ENCODE measurements around the gene PKD1.
"Not testable (repeated sequence)": the region's sequence is repeated elsewhere in the genome, so short reads cannot be mapped to it uniquely, and the experiment has no call there.

Gene PKD1

DNA sequence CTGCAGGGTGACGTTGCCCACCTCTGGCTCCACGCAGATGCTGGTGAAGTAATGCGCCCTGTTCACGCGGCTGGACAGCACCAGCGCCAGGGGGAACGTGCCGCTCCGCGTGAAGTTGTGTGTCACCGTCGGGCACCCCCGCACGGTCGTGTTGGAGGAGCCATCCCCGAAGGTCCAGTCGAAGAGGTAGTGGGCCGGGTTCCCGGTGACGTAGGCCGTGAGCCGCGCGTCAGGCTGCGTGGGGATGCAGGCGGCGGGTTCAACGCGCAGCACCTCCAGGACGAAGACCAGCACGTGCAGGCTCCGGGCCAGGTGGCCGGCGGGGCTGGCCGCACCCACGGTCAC lies 24.7 kb downstream of the PKD1 start:
- FAIRE-seq; DNase-seq (ENCODE audit: insufficient read length, low spot score): not testable (repeated sequence)

DNA sequence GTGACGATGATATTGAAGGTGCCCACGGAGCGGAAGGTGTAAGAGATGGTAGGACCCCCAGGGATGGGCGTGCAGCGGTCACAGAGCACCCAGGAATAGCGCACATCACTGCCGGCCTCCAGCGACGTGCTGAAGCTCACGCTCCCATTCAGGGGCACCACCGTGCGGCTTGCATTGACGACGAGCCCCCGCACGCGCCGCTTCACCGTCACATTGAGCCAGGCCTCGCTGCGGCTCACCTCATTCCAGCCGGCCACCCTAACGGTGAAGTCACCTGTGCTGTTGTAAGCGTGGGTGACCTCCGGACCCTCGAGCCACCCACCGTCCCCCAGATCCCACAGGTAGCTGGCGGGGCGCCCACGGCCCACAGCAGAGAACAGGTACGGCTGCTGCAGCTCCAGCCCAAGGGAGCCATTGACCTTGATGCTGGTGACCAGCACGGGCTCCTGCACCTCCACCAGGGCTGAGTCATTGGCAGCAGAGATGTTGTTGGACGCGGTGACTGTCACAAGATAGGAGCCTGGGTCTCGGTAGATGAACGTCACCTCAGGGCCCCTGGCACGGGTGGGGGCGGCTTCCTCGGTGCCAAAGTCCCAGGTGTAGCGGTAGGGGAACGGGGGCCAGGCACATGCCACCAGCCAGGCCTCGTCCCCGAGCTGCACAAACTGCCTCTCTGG lies 25.2 kb downstream of the PKD1 start:
- not testable (repeated sequence) for FAIRE-seq; DNase-seq (ENCODE audit: insufficient read length, low spot score)

DNA sequence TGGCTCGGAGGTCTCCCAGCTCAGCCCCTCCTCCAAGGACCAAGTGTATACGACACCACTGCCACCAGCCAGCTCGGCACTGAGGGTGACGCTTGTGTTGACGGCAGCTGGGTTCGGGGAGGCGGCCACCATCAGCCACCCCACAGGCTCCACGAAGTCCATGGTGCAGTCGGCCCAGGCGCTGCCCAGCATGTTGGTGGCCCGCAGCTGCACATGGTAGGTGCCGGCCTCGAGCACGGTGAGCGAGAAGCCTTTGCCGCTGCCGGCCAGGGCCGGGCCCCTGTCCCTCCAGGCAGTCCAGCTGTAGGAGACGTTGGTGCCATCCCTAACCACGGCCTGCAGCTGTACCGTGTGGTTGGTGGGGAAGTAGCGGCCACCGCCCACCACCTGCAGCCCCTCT lies 25.8 kb downstream of the PKD1 start:
- not testable (repeated sequence) for DNase-seq (ENCODE audit: insufficient read length, low spot score); FAIRE-seq

DNA sequence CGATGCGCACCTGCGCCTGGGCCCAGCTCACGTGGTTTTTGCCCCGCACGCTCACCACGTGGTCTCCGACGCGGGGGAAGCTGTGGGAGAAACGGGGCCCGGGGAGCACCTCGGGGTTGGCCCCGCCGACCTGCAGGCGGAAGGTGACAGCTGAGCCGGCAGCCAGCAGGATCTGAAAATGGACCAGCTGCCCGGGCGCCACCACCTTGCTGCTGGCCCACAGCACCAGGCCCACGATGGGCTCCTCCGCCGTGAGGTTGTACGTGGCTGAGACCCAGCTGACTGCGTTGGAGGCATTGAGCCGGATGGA lies 26.5 kb downstream of the PKD1 start:
- not testable (repeated sequence) for DNase-seq (ENCODE audit: insufficient read length, low spot score); FAIRE-seq

- not testable (repeated sequence) for FAIRE-seq
These were observed 27.0 kb downstream of the PKD1 start for GRCh38 chr16:2108446-2109270.

DNA sequence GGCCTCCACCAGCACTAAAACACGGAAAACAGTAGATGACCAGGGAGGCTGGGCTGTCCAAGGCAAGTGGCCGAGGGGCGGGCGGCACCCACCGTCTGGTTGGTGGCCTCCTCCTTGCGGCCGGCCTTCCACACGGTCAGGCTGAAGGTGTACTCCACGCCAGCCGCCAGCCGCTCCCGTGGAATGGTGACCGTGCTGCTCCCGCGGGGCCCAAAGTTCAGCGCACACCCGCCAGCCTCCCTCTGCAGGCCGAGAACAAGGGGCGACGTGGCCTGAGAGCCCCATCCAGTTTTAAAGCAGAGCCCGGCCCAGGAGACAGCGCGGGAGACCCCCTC lies 27.9 kb downstream of the PKD1 start:
- not testable (repeated sequence) for FAIRE-seq; DNase-seq (ENCODE audit: insufficient read length, low spot score)

More at GRCh38 chr16:2108446-2109270, 27.0 kb downstream of the PKD1 start:
- not testable (repeated sequence) for DNase-seq (ENCODE audit: insufficient read length, low spot score)

DNA sequence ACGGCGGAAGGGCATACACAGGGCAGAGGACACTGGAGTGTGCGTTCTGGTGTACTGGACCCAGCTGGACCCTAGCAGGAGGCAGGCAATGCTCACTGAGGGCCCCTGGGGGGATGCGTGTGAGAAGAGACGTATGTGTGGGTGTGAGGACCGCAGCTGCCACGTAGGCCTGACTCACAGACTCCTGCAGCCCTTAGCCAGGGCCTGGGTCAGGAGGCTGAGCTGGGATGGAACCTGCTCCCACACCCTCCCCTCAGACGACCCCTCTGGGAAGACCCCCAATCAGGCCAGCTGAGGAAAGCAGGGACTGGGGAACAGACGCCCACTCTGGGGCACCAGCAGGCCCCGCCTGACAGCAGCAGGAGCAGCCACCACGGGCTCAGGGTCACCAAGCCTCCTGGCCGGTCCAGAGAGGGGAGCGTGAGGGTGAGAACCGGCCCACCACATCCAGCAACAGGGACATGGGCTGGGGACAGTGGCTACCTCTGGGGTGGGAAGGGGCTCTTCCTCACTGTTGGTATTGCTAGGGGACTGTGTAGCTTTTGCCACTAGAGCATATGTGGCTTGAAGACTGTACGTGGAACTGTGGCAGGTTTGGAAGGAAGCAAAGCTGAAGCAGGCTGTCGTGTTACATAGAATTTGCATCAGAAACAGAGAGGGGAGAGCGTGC lies 28.4 kb downstream of the PKD1 start:
- not testable (repeated sequence) for DNase-seq (ENCODE audit: insufficient read length, low spot score); FAIRE-seq

- not testable (repeated sequence) for DNase-seq (ENCODE audit: insufficient read length, low spot score); FAIRE-seq
These were observed 29.5 kb downstream of the PKD1 start for GRCh38 chr16:2106211-2106610.

- FAIRE-seq; DNase-seq (ENCODE audit: insufficient read length, low spot score): not testable (repeated sequence)
These were observed 29.9 kb downstream of the PKD1 start for GRCh38 chr16:2105769-2106168.

DNA sequence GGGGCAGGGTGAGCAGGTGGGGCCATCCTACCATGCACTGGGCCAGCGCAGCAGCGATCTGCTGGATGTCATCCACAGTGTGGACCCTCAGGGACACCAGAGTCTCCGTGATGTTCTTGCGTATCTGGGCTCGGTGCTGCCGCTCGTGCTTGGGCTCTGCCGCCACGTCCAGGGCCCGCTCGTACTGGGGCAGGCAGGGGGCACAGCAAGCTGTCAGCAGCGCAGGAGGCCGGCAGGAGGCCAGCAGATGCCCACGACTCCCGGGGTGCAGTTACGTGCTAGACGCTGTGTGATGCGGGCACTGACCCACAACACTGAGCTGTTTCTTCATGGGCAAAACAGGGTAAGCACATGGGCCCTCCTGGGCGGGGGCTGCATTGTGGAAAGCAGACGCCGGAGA lies 30.4 kb downstream of the PKD1 start:
- DNase-seq (ENCODE audit: insufficient read length, low spot score); FAIRE-seq: not testable (repeated sequence)

- not testable (repeated sequence) for DNase-seq (ENCODE audit: insufficient read length, low spot score); FAIRE-seq
These were observed 31.2 kb downstream of the PKD1 start for GRCh38 chr16:2104464-2104863.

- DNase-seq (ENCODE audit: insufficient read length, low spot score): no peak
- FAIRE-seq: no peak
These were observed 33.2 kb downstream of the PKD1 start for GRCh38 chr16:2102471-2102870.

GRCh38 chr16:2101581-2101980 lies 34.1 kb downstream of the PKD1 start:
- not testable (repeated sequence) for DNase-seq (ENCODE audit: insufficient read length, low spot score); FAIRE-seq

GRCh38 chr16:2097689-2098088 lies 38.0 kb downstream of the PKD1 start:
- not testable (repeated sequence) for FAIRE-seq; DNase-seq (ENCODE audit: insufficient read length, low spot score)

DNA sequence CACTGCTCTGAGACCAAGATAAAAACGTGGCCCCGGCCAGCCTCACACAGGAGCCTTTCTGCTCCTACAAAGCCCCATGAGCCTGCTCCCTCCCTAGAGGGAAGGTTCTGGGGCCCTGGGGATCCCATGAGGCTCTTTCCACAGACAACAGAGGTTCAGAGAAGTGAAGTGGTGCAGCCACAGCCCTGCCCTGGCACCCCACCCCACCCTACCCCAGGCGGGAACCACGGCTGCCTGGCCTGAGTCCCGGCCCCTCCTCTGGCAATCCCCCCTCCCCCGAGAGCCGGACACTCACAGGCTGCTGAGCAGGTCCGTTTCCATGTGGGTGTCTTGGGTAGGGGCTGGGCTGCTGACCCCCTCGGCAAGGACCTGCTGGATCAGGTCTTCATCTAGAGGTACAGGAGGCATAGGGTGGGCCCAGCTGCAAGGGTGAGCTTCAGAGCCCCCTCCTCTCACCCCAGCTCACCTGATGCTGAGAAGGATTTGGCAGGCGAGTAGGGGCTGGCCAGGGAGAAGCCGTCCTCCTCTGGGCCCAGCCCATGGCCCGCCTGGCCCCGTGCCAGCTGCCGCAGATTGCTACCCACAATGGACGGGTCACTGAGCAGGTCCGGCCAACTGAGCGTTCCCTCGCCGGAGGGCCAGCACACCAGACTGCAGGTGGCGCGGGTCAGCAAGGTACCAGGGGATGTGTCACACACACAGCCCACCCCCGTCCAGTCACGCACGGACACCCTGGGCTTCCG lies 38.7 kb downstream of the PKD1 start:
- DNase-seq (ENCODE audit: insufficient read length, low spot score) (no peak), FAIRE-seq (no peak)

DNA sequence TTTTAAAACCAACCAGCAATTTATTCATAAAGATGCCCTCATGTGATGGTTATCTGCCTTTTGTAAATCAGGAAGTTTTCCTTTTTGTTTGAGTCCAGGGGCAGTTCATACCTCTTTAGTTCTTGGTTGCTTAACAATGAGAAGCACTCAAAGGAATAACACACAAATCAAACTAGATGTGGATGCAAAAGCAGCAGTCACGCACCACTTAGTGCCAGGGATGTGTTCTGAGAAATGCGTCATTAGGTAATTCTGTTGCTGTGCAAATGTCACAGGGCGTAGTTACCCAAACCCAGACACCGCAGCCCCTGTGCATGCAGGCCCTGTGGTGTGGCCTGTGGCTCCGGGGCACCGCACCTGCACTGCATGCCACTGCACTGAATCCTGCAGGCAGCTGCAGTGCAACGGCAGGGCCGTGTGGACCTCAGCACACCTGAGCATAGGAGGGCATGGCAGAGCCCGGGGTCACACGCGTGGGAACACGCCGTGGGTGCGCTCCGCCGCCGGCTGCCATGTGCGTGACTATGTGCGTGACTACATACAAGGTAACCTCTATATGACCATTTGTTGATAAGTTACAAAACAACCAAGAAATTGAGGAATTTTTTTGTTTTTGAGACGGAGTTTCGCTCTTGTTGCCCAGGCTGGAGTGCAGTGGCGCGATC lies 39.6 kb downstream of the PKD1 start:
- peak; percentile 9 for FAIRE-seq

GRCh38 chr16:2095315-2095853 lies 40.3 kb downstream of the PKD1 start:
- FAIRE-seq (no peak), DNase-seq (ENCODE audit: insufficient read length, low spot score) (no peak)

More for the DNA sequence above, 39.6 kb downstream of the PKD1 start:
- no peak for DNase-seq (ENCODE audit: insufficient read length, low spot score)

DNA sequence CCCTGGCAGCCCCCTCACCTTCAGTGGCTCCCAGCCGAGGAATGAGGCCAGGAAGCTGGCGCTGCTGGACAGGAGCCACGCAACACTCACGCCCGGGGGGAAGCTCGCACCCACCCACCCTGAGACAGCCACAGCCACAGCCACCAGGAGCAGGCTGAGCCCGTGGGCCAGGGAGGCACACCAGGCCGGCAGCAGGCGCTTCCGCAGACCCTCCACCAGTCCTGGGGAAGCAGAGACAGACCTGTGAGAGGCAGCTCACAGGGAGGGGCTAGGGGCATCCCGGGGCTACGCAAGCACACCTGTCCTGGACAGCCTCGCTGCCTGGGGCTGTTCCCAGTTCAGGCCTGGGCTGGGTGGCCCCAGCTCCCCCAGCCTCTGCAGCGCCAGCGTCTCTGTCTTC lies 41.9 kb downstream of the PKD1 start:
- no peak for FAIRE-seq

DNA sequence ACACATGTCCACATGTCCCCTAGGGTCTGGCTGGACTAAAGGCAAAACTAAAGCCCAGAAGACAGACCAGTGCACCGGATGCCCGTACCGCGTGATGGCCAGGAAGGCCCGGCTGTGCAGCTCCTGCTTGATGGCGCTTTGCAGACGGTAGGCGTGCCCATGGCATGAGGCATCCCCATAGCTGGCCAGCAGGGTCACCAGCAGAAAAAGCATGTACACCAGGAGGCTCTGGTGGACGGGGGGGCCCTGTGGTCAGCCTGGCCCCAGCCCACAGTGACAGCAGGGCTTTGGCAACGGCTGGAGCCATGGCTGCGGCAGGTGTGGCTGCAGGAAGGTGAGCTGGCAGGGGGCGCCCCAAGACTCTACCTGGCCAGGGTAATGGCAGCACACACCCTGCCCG lies 42.8 kb downstream of the PKD1 start:
- FAIRE-seq (no peak), DNase-seq (ENCODE audit: insufficient read length, low spot score) (no peak)

More for the DNA sequence above, 41.9 kb downstream of the PKD1 start:
- no peak for DNase-seq (ENCODE audit: insufficient read length, low spot score)

DNA sequence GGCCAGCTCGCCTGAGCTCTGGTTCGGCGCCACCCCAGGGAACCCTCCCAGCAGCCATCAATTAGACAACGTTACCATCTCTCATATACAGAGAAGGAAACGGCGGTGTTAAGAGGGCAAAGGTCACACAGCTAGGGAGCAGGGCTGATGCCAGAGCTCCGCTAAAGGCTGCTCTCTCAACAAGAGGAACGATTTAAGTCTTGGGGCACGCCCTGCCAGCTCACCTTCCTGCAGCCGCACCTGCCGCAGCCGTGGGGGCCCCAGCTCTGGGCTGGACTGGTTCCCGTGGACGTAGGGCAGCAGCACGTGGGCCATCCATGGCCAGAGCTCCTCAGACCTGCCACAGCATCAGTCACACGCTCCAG lies 43.5 kb downstream of the PKD1 start:
- no peak for FAIRE-seq
- no peak for DNase-seq (ENCODE audit: insufficient read length, low spot score)
